Measurements from ENCODE around the gene TMEM184A. TPM values are rescaled to one million over a fixed set of nuclear protein-coding genes. Genes with fewer than 3 reads are reported as not detected.
A peak's percentile ranks its signal among the peaks of the same experiment; 100 is the strongest.

The TMEM184A gene
- total and polyA plus RNA-seq, 2 of the 13 experiments (the other 11 are each of a cell fraction or from before 2014, with no cell fraction given), result 9.5 to 20.4 TPM

DNA sequence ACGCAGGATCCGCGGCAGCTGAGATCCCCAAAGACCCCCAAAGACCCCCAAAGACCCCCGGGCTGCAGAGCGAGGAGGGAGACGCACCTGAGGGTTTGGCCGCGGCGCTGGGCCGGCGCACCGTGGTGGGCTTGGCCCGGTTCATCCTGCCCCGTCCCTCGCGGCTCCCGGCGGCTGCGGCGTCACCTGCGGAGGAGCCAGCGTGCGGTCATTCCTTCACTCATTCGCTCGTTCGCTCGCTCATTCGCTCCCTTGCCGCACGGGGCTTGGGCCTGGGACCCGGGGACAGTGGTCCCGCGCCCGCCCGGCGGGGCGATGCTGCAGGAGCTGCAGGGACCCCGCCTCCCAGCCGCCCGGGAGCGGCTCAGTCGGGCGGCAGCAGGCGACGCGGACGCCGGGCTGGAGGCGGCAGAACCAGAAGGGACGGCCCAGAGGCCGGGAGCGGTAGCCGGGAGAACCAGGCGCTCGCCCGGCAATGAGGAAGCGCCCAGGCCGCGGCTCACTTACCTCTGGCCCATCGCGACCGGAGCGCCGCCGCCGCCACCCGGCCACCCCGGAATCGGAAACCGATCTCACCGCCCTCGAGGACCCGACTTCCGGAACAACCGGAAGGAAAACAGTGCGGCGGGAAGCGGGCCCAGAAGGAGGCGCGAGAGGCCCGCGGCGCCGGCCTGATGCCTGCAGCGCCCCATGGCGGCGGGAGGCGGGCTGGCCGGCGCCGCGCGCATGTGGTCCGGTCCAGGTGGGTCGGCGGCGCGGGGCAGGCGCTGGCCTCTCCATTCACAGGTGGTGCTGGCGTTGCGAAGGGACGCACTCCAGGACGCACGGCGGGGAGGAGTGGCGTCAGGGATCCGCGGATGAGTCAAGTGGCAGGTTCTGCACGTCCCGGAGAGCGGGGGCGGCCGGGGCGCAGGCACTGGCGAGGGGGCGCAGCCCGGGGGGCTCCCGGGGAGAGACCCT lies 51.9 kb downstream of the TMEM184A start, which contains the start of gene INTS1 (continued):
- TF ChIP-seq, protein P1, sequence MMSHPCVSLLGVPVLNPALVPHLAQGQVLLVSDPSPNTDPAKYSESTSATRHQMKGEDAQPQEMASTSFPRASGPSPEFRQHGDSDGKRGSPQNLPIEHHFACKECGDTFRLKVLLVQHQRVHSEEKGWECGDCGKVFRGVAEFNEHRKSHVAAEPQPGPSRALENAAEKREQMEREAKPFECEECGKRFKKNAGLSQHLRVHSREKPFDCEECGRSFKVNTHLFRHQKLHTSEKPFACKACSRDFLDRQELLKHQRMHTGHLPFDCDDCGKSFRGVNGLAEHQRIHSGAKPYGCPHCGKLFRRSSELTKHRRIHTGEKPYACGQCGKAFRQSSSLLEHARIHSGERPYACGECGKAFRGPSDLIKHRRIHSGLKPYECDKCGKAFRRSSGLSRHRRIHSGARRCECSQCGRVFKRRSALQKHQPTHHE (CRISPR knock-in tag; IDR thresholded peaks at IDR 0.05; ENCODE audit: borderline replicate concordance), result no peak
- 0 out of 2 replicates have a peak, but pooled peaks have one; percentile 42 for TF ChIP-seq ZNF160 (CRISPR knock-in tag; IDR thresholded peaks at IDR 0.05)
- peak; percentile 88 for TF ChIP-seq XRCC5 (optimal IDR thresholded peaks at IDR 0.05; ENCODE audit: low read length)
- peak; percentile 41 for TF ChIP-seq BCL6 (CRISPR knock-in tag; IDR thresholded peaks at IDR 0.05)
- TF ChIP-seq ZNF333 (CRISPR knock-in tag; IDR thresholded peaks at IDR 0.05; ENCODE audit: borderline replicate concordance), result 0 out of 2 replicates have a peak, but pooled peaks have one; percentile 24
- TF ChIP-seq HNRNPUL1 (IDR thresholded peaks at IDR 0.05; ENCODE audit: low read depth, low read length), result no peak
- TF ChIP-seq CENPT (CRISPR knock-in tag; IDR thresholded peaks at IDR 0.05; ENCODE audit: low read depth), result no peak
- no peak for TF ChIP-seq AGO1 (IDR thresholded peaks at IDR 0.05; ENCODE audit: low read depth, low read length, poor library complexity, severe bottlenecking)
- TF ChIP-seq KLF9 (CRISPR knock-in tag; IDR thresholded peaks at IDR 0.05; ENCODE audit: low read depth), result no peak
- TF ChIP-seq ZNF510 (CRISPR knock-in tag; IDR thresholded peaks at IDR 0.05; ENCODE audit: low read depth), result no peak
- TF ChIP-seq, protein P2, sequence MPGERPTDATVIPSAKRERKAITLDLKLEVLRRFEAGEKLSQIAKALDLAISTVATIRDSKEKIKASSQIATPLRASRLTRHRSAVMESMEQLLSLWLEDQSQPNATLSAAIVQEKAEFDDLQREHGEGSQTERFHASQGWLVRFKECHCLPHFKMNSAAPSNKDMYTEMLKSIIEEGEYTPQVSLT (CRISPR knock-in tag; IDR thresholded peaks at IDR 0.05; ENCODE audit: borderline replicate concordance, low read depth), result no peak
- TF ChIP-seq ZFP82 (CRISPR knock-in tag; IDR thresholded peaks at IDR 0.05; ENCODE audit: borderline replicate concordance), result no peak
- no peak for TF ChIP-seq NR2F1 (CRISPR knock-in tag; IDR thresholded peaks at IDR 0.05)
- TF ChIP-seq MEIS1 (CRISPR knock-in tag; IDR thresholded peaks at IDR 0.05; ENCODE audit: borderline replicate concordance), result peak; percentile 38; the same call in 1 of the 2 replicates
- TF ChIP-seq NFE2 (CRISPR knock-in tag; IDR thresholded peaks at IDR 0.05), result no peak
- TF ChIP-seq NRL (CRISPR knock-in tag; IDR thresholded peaks at IDR 0.05; ENCODE audit: borderline replicate concordance), result no peak
- TF ChIP-seq TBP (CRISPR knock-in tag; IDR thresholded peaks at IDR 0.05), result no peak
- no peak for TF ChIP-seq MED8 (CRISPR knock-in tag; IDR thresholded peaks at IDR 0.05; ENCODE audit: insufficient replicate concordance)
- TF ChIP-seq, protein P3, sequence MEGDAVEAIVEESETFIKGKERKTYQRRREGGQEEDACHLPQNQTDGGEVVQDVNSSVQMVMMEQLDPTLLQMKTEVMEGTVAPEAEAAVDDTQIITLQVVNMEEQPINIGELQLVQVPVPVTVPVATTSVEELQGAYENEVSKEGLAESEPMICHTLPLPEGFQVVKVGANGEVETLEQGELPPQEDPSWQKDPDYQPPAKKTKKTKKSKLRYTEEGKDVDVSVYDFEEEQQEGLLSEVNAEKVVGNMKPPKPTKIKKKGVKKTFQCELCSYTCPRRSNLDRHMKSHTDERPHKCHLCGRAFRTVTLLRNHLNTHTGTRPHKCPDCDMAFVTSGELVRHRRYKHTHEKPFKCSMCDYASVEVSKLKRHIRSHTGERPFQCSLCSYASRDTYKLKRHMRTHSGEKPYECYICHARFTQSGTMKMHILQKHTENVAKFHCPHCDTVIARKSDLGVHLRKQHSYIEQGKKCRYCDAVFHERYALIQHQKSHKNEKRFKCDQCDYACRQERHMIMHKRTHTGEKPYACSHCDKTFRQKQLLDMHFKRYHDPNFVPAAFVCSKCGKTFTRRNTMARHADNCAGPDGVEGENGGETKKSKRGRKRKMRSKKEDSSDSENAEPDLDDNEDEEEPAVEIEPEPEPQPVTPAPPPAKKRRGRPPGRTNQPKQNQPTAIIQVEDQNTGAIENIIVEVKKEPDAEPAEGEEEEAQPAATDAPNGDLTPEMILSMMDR (CRISPR knock-in tag; IDR thresholded peaks at IDR 0.05), result peak; percentile 87
- peak; percentile 68 for TF ChIP-seq ZSCAN25 (CRISPR knock-in tag; IDR thresholded peaks at IDR 0.05)
- TF ChIP-seq KDM1A (CRISPR knock-in tag; IDR thresholded peaks at IDR 0.05), result no peak
- TF ChIP-seq, protein P4, sequence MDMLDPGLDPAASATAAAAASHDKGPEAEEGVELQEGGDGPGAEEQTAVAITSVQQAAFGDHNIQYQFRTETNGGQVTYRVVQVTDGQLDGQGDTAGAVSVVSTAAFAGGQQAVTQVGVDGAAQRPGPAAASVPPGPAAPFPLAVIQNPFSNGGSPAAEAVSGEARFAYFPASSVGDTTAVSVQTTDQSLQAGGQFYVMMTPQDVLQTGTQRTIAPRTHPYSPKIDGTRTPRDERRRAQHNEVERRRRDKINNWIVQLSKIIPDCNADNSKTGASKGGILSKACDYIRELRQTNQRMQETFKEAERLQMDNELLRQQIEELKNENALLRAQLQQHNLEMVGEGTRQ (IDR thresholded peaks at IDR 0.05; ENCODE audit: low read depth, low read length), result no peak
- TF ChIP-seq, protein P4 (CRISPR knock-in tag; IDR thresholded peaks at IDR 0.05; ENCODE audit: borderline replicate concordance), result no peak
- peak; percentile 96 for TF ChIP-seq THAP11 (CRISPR knock-in tag; IDR thresholded peaks at IDR 0.05)

Measured in HepG2 (cell line).